ENCODE measurements around the gene SEMA5B.

- TF ChIP-seq CTCF (IDR thresholded peaks at IDR 0.05) (peak; percentile 34; the same call in 1 of the 2 replicates), ZFX (IDR thresholded peaks at IDR 0.05; ENCODE audit: borderline replicate concordance) (no peak)
Measured at GRCh38 chr3:123027292-123028232, at the start of gene SEMA5B.
